Gastroesophageal sphincter (tissue), 4 donors: Measurements from ENCODE around the gene FRMPD1. TPM values are rescaled to one million over a fixed set of nuclear protein-coding genes. Genes with fewer than 3 reads are reported as not detected.

Experiments
- ATAC-seq: fragments of 150-250 bp; one replicate; pipeline ENCODE4 v1.9.1; 2016; ENCODE audit warnings: mild to moderate bottlenecking, moderate library complexity
- H3K27ac ChIP-seq, 4 donors: fragments of 200-600 bp; sonication (generic) in 3 of 4; 1 replicate in 3 of 4; 2 replicates in 1 of 4; pipeline ENCODE4 v1.5.1; 2016 to 2019
- H3K27me3 ChIP-seq: fragments of 200-600 bp; sonication (generic); one replicate; pipeline ENCODE4 v1.5.1; 2019
- H3K36me3 ChIP-seq, 2 donors: fragments of 200-600 bp; sonication (generic); one replicate each; pipeline ENCODE4 v1.5.1; 2019; ENCODE audit warnings: control low read depth in 1 of 2
- H3K4me1 ChIP-seq, 3 donors: fragments of 200-600 bp; sonication (generic); 1 replicate in 2 of 3; 2 replicates in 1 of 3; pipeline ENCODE4 v1.5.1; 2016 to 2019; ENCODE audit warnings: control low read depth in 2 of 3
- H3K4me3 ChIP-seq, 2 donors: fragments of 200-600 bp; sonication (generic); one replicate each; pipeline ENCODE4 v1.5.1; 2019; ENCODE audit warnings: mild to moderate bottlenecking in 1 of 2, moderate library complexity in 1 of 2
- H3K9me3 ChIP-seq, 3 donors: fragments of 200-600 bp; sonication (generic); one replicate each; pipeline ENCODE4 v1.5.1; 2017 to 2019; ENCODE audit warnings: control low read depth in 2 of 3
- CTCF ChIP-seq, 4 experiments: fragments of 200-600 bp in 2 of 4; fragments of 450-650 bp in 2 of 4; sonication (generic) in 1 of 4; IDR thresholded peaks; one replicate each; pipeline ENCODE4 v1.5.1; 2017 to 2019; ENCODE audit warnings: antibody characterized with exemption in 4 of 4, mild to moderate bottlenecking in 2 of 4, moderate library complexity in 2 of 4
- EP300 ChIP-seq: sonication (generic); formaldehyde crosslinking; IDR thresholded peaks from one replicate; pipeline ENCODE4 v1.6.1; 2017; ENCODE audit warnings: antibody characterized with exemption, mild to moderate bottlenecking
- POLR2A ChIP-seq, 2 donors: fragments of 450-650 bp; IDR thresholded peaks; one replicate each; pipeline ENCODE4 v1.6.1; 2017; ENCODE audit warnings: antibody characterized with exemption in 2 of 2, mild to moderate bottlenecking in 2 of 2, moderate library complexity in 1 of 2
- POLR2AphosphoS5 ChIP-seq: sonication (generic); formaldehyde crosslinking; IDR thresholded peaks from one replicate; pipeline ENCODE4 v1.6.1; 2017; ENCODE audit warnings: antibody characterized with exemption
- WGBS, 2 donors: methylation state at CpG; one replicate each; pipeline ENCODE4 v1.1.5; 2018; ENCODE audit warnings: low coverage in 1 of 2; 5-methylcytosine and 5-hydroxymethylcytosine counted together
- total RNA-seq, 4 donors: library from RNA; depleted of rRNA; stranded (reverse); fragments of >200 nt; gene quantifications; one replicate each; pipeline ENCODE4 v1.1.0, GENCODE V29; 2016

FRMPD1 gene
- total RNA-seq, 4 donors from 2014 or later = 0.27 TPM; not detected in 3

- Histone ChIP-seq H3K27me3 (peaks cover 38% of the 10 kb centered on the region), H3K4me3 (no peak overlapping the region), H3K27ac (no peak overlapping the region), H3K36me3 (no peaks in the 10 kb centered on the region), H3K4me1 (no peaks in the 10 kb centered on the region), H3K9me3 (no peaks in the 10 kb centered on the region)
- WGBS, 2 donors = 65 to 82% methylated on average over 3 of the region's 3 CpGs
- no peak for ATAC-seq
- TF ChIP-seq POLR2AphosphoS5 = no peak
- no peak for TF ChIP-seq POLR2A (IDR thresholded peaks at IDR 0.05)
- TF ChIP-seq CTCF (IDR thresholded peaks at IDR 0.05) = no peak
- no peak for TF ChIP-seq EP300
These were observed 79.5 kb downstream of the FRMPD1 start for GRCh38 chr9:37730256-37730655.

GRCh38 chr9:37730839-37731238 lies 80.1 kb downstream of the FRMPD1 start:
- Histone ChIP-seq H3K9me3 (no peaks in the 10 kb centered on the region), H3K4me3 (no peak overlapping the region), H3K36me3 (no peaks in the 10 kb centered on the region), H3K27ac (no peak overlapping the region), H3K4me1 (no peaks in the 10 kb centered on the region), H3K27me3 (peaks cover 38% of the 10 kb centered on the region)
- no peak for ATAC-seq
- TF ChIP-seq POLR2A (IDR thresholded peaks at IDR 0.05) (no peak), EP300 (no peak), POLR2AphosphoS5 (no peak), CTCF (IDR thresholded peaks at IDR 0.05) (no peak)
- WGBS, 2 donors = 25 to 43% methylated on average over 1 to 2 of the region's 5 CpGs

GRCh38 chr9:37732086-37732741 lies 81.5 kb downstream of the FRMPD1 start:
- H3K36me3 ChIP-seq = no peaks in the 10 kb centered on the region
- no peaks in the 10 kb centered on the region for H3K9me3 ChIP-seq
- H3K4me3 ChIP-seq = no peak overlapping the region
- no peak for TF ChIP-seq POLR2A (IDR thresholded peaks at IDR 0.05)
- H3K27ac ChIP-seq = no peak overlapping the region
- 58 to 72% methylated on average over 10 of the region's 10 CpGs for WGBS, 2 donors
- peaks cover 32% of the 10 kb centered on the region for H3K27me3 ChIP-seq
- no peak for ATAC-seq
- no peaks in the 10 kb centered on the region for H3K4me1 ChIP-seq

- H3K9me3 ChIP-seq = no peaks in the 10 kb centered on the region
- no peak overlapping the region for H3K27ac ChIP-seq
- TF ChIP-seq POLR2A (IDR thresholded peaks at IDR 0.05) = no peak
- no peak for TF ChIP-seq EP300
- TF ChIP-seq CTCF (IDR thresholded peaks at IDR 0.05) = no peak
- no peak for TF ChIP-seq POLR2AphosphoS5
- H3K4me1 ChIP-seq = no peaks in the 10 kb centered on the region
- H3K4me3 ChIP-seq = no peak overlapping the region
- H3K36me3 ChIP-seq = no peaks in the 10 kb centered on the region
- no peak for ATAC-seq
- WGBS, 2 donors = 83% methylated on average over 1 of the region's 2 CpGs; no CpG with 5 or more reads in 1 of the 2 donors
- peaks cover 27% of the 10 kb centered on the region for H3K27me3 ChIP-seq
These were observed 82.2 kb downstream of the FRMPD1 start for GRCh38 chr9:37732952-37733351.

- no peaks in the 10 kb centered on the region for H3K27me3 ChIP-seq
- WGBS, 2 donors = 100% methylated on average over 1 of the region's 5 CpGs; no CpG with 5 or more reads in 1 of the 2 donors
- TF ChIP-seq POLR2AphosphoS5 = no peak
- TF ChIP-seq CTCF (IDR thresholded peaks at IDR 0.05) = no peak
- TF ChIP-seq EP300 = no peak
- no peak for TF ChIP-seq POLR2A (IDR thresholded peaks at IDR 0.05)
- H3K27ac ChIP-seq = no peak overlapping the region
- no peak for ATAC-seq
- H3K4me3 ChIP-seq = no peak overlapping the region
- no peaks in the 10 kb centered on the region for H3K36me3 ChIP-seq
- no peaks in the 10 kb centered on the region for H3K4me1 ChIP-seq
- no peaks in the 10 kb centered on the region for H3K9me3 ChIP-seq
These were observed 88.5 kb downstream of the FRMPD1 start for GRCh38 chr9:37739222-37739621.
